Measurements from ENCODE around the gene HYOU1. TPM values are rescaled to one million over a fixed set of nuclear protein-coding genes. Genes with fewer than 3 reads are reported as not detected.
A peak's percentile ranks its signal among the peaks of the same experiment; 100 is the strongest.

The HYOU1 gene
- total RNA-seq, 1 donor from 2014 or later: 301 TPM

- no peak for TF ChIP-seq CTCF (IDR thresholded peaks at IDR 0.05; ENCODE audit: insufficient read depth, low read length, severe bottlenecking)
- FAIRE-seq: peak; percentile 7
- Histone ChIP-seq H3K27me3 (ENCODE audit: control insufficient read depth, insufficient read depth, low read length) (no peaks in the 10 kb centered on the region), H3K36me3 (ENCODE audit: control insufficient read depth, insufficient read depth, low read length) (peaks cover 23% of the 10 kb centered on the region), H3K4me3 (ENCODE audit: low read depth, low read length) (no peak overlapping the region)
- no peak for DNase-seq (ENCODE audit: low read depth)
Observed at GRCh38 chr11:119078675-119079420, 21.8 kb upstream of the HYOU1 start.

- H3K36me3 ChIP-seq (ENCODE audit: control insufficient read depth, insufficient read depth, low read length): peaks cover 26% of the 10 kb centered on the region
- H3K4me3 ChIP-seq (ENCODE audit: low read depth, low read length): no peak overlapping the region
- DNase-seq (ENCODE audit: low read depth) (no peak), FAIRE-seq (no peak)
- TF ChIP-seq CTCF (IDR thresholded peaks at IDR 0.05; ENCODE audit: insufficient read depth, low read length, severe bottlenecking): no peak
- H3K27me3 ChIP-seq (ENCODE audit: control insufficient read depth, insufficient read depth, low read length): no peaks in the 10 kb centered on the region
Observed at GRCh38 chr11:119077839-119078238, 20.8 kb upstream of the HYOU1 start.

- Histone ChIP-seq H3K4me3 (ENCODE audit: low read depth, low read length) (peak within 1 kb of the TSS; percentile 95), H3K27me3 (ENCODE audit: control insufficient read depth, insufficient read depth, low read length) (no peaks in the 10 kb centered on the region), H3K36me3 (ENCODE audit: control insufficient read depth, insufficient read depth, low read length) (peaks cover 11% of the 10 kb centered on the region)
- FAIRE-seq: no peak
- no peak for TF ChIP-seq CTCF (IDR thresholded peaks at IDR 0.05; ENCODE audit: insufficient read depth, low read length, severe bottlenecking)
- DNase-seq (ENCODE audit: low read depth): peak; percentile 92
Observed at GRCh38 chr11:119067371-119068222, 10.6 kb upstream of the HYOU1 start, which contains the start of gene VPS11. Gene VPS11 (plus strand): TSS chr11:119067818. CDS start chr11:119067824, 6 bp downstream.

DNA sequence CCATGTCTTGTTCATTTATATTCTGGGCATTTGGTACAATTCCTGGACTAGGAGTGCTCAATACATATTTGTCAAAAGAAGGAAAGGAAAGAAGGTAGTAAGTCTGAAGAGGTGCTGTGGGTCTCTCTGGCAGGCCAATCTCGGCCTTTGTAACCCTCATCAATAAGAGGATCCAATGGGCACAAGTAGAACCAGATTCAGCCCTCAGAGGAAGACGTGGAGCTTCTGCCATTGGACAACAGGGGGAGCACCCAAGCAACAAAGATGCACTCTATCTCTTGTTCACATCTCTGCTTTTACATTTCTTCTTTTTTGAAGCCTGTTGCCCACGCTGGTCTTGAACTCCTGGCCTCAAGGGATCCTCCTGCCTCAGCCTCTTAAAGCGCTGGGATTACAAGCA, 8.4 kb upstream of the HYOU1 start:
- no peaks in the 10 kb centered on the region for H3K27me3 ChIP-seq (ENCODE audit: control insufficient read depth, insufficient read depth, low read length)
- H3K4me3 ChIP-seq (ENCODE audit: low read depth, low read length): no peak overlapping the region
- FAIRE-seq (no peak), DNase-seq (ENCODE audit: low read depth) (peak; percentile 30)
- TF ChIP-seq CTCF (IDR thresholded peaks at IDR 0.05; ENCODE audit: insufficient read depth, low read length, severe bottlenecking): peak; percentile 74
- peaks cover 4% of the 10 kb centered on the region for H3K36me3 ChIP-seq (ENCODE audit: control insufficient read depth, insufficient read depth, low read length)

DNA sequence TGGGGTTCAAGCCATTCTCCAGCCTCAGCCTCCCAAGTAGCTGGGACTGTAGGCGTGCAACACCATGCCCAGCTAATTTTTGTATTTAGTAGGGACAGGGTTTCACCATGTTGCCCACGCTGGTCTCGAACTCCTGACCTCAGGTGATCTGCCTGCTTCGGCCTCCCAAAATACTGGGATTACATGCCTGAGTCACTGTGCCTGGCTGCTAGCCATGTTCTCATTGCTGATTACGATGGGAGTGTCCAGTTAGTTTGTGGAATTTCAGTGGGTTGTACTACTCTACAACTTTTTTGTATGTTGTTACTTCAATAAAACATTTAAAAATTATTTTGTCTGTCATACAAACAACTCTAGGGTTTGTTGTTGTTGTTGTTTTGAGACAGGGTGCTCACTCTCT, 5.8 kb upstream of the HYOU1 start:
- DNase-seq (ENCODE audit: low read depth) (peak; percentile 45), FAIRE-seq (no peak)
- Histone ChIP-seq H3K36me3 (ENCODE audit: control insufficient read depth, insufficient read depth, low read length) (peaks cover 1% of the 10 kb centered on the region), H3K27me3 (ENCODE audit: control insufficient read depth, insufficient read depth, low read length) (no peaks in the 10 kb centered on the region), H3K4me3 (ENCODE audit: low read depth, low read length) (no peak overlapping the region)
- TF ChIP-seq CTCF (IDR thresholded peaks at IDR 0.05; ENCODE audit: insufficient read depth, low read length, severe bottlenecking): no peak

All from bronchial epithelial cell (primary cell).